Panc1 (cell line): ENCODE results near the gene ZFX. TPM values are rescaled to one million over a fixed set of nuclear protein-coding genes. Genes with fewer than 3 reads are reported as not detected.

Experiments
- ATAC-seq: fragments of 200-7000 bp; cut with Tn5 transposase; 2 replicates; pipeline ENCODE4 v1.9.1; 2020; ENCODE audit warnings: mild to moderate bottlenecking, moderate library complexity
- BruUV-seq: library from RNA; stranded (reverse); fragments of 400-500 nt; replicated peaks from 2 replicates; lab custom pipeline; 2021; lab: Mats Ljungman, UMichigan
- CTCF ChIA-PET: fragments of 300-600 bp; sonication (Branson Sonifier 250); formaldehyde crosslinking; loops from one replicate; lab custom pipeline; 2022; ENCODE audit warnings: antibody characterized with exemption; lab: Charles Lee
- POLR2A ChIA-PET: fragments of 300-600 bp; sonication (Branson Sonifier 250); formaldehyde crosslinking; loops from one replicate; lab custom pipeline; 2022; ENCODE audit warnings: antibody characterized with exemption; lab: Charles Lee
- DNase-seq: peaks from one replicate; pipeline ENCODE4 v3.0.0-alpha.2; 2010; ENCODE audit warnings: low read depth, low spot score
- H3K27ac ChIP-seq: 2 replicates; pipeline ENCODE4 v1.5.1; 2011; ENCODE audit warnings: mild to moderate bottlenecking, low read length, inconsistent platforms
- H3K27me3 ChIP-seq: fragments of 200-500 bp; sonication (Bioruptor generic); 2 replicates; pipeline ENCODE4 v1.6.0; 2014; ENCODE audit warnings: low read length, inconsistent platforms; ENCODE audit not compliant: control insufficient read depth, insufficient read depth
- H3K36me3 ChIP-seq: fragments of 200-500 bp; sonication (Bioruptor generic); 2 replicates; pipeline ENCODE4 v1.5.1; 2014; ENCODE audit warnings: inconsistent platforms, mild to moderate bottlenecking, low read length, moderate library complexity; ENCODE audit not compliant: control insufficient read depth, insufficient read depth
- H3K4me1 ChIP-seq: 2 replicates; pipeline ENCODE4 v1.5.1; 2011; ENCODE audit warnings: inconsistent platforms, mild to moderate bottlenecking, low read length, moderate library complexity; ENCODE audit not compliant: control insufficient read depth, insufficient read depth
- H3K4me3 ChIP-seq, 2 experiments: 2 replicates each; pipeline ENCODE4 v1.5.1; 2011 to 2012; ENCODE audit warnings: low read depth in 2 of 2, low read length in 2 of 2, mild to moderate bottlenecking in 2 of 2, inconsistent platforms in 1 of 2, moderate library complexity in 1 of 2
- H3K9me3 ChIP-seq: fragments of 200-500 bp; sonication (Bioruptor generic); 2 replicates; pipeline ENCODE4 v1.5.1; 2014; ENCODE audit warnings: low read depth, mild to moderate bottlenecking, inconsistent platforms, low read length, moderate library complexity; ENCODE audit not compliant: control insufficient read depth, insufficient read depth
- CTCF ChIP-seq: fragments of 450-650 bp; IDR thresholded peaks from 2 replicates; pipeline ENCODE4 v1.5.1; 2017; ENCODE audit warnings: mild to moderate bottlenecking
- POLR2AphosphoS5 ChIP-seq: IDR thresholded peaks from 2 replicates; pipeline ENCODE4 v1.6.1; 2012; ENCODE audit warnings: mild to moderate bottlenecking, low read depth, low read length, moderate library complexity
- SIN3A ChIP-seq: IDR thresholded peaks from 2 replicates; pipeline ENCODE4 v1.6.1; 2012; ENCODE audit warnings: low read depth, mild to moderate bottlenecking, low read length, moderate library complexity, borderline replicate concordance; ENCODE audit not compliant: insufficient read depth
- TCF7L2 ChIP-seq: IDR thresholded peaks from 2 replicates; pipeline ENCODE4 v1.6.1; 2011; ENCODE audit warnings: mild to moderate bottlenecking, low read depth, low read length, inconsistent platforms
- in situ Hi-C: cut with HindIII; loops from 2 replicates; pipeline ENCODE4 v1.10.0; 2016; ENCODE audit warnings: low sequenced_read_pairs, low pct_unique_long_range_greater_than_20kb
- intact Hi-C: fragments of 100-400 bp; cut with micrococcal nuclease; formaldehyde crosslinking; loops from one replicate; pipeline ENCODE4 v1.10.0; 2022; ENCODE audit not compliant: unreplicated experiment
- total RNA-seq: library from RNA; stranded (reverse); gene quantifications from one replicate; pipeline ENCODE4 v1.2.1, GENCODE V29; 2021; ENCODE audit not compliant: unreplicated experiment
- TF ChIP-seq, protein P1 (sequence below), 2 experiments: IDR thresholded peaks; 2 replicates each; pipeline ENCODE4 v1.6.1; 2011 to 2012; ENCODE audit warnings: low read depth in 2 of 2, control low read depth in 1 of 2, low read length in 1 of 2, mild to moderate bottlenecking in 1 of 2, moderate library complexity in 1 of 2; ENCODE audit not compliant: insufficient read depth in 1 of 2

ZFX gene
- total RNA-seq, 1 experiment from 2014 or later: 38.7 TPM

- CTCF ChIA-PET: no interaction called here
- no peak for DNase-seq
- BruUV-seq: no TSS peak
- H3K27ac ChIP-seq: no peak overlapping the region
- H3K36me3 ChIP-seq: peaks cover 9% of the 10 kb centered on the region
- H3K4me3 ChIP-seq: no peak overlapping the region
- POLR2A ChIA-PET: no interaction called here
- intact Hi-C loops (no loop called here), in situ Hi-C loops (no loop called here)
- no peak for ATAC-seq
- no peaks in the 10 kb centered on the region for H3K9me3 ChIP-seq
- TF ChIP-seq CTCF (no peak), SIN3A (no peak), TCF7L2 (no peak), POLR2AphosphoS5 (no peak)
- TF ChIP-seq, protein P1, sequence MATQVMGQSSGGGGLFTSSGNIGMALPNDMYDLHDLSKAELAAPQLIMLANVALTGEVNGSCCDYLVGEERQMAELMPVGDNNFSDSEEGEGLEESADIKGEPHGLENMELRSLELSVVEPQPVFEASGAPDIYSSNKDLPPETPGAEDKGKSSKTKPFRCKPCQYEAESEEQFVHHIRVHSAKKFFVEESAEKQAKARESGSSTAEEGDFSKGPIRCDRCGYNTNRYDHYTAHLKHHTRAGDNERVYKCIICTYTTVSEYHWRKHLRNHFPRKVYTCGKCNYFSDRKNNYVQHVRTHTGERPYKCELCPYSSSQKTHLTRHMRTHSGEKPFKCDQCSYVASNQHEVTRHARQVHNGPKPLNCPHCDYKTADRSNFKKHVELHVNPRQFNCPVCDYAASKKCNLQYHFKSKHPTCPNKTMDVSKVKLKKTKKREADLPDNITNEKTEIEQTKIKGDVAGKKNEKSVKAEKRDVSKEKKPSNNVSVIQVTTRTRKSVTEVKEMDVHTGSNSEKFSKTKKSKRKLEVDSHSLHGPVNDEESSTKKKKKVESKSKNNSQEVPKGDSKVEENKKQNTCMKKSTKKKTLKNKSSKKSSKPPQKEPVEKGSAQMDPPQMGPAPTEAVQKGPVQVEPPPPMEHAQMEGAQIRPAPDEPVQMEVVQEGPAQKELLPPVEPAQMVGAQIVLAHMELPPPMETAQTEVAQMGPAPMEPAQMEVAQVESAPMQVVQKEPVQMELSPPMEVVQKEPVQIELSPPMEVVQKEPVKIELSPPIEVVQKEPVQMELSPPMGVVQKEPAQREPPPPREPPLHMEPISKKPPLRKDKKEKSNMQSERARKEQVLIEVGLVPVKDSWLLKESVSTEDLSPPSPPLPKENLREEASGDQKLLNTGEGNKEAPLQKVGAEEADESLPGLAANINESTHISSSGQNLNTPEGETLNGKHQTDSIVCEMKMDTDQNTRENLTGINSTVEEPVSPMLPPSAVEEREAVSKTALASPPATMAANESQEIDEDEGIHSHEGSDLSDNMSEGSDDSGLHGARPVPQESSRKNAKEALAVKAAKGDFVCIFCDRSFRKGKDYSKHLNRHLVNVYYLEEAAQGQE (IDR thresholded peaks at IDR 0.05; ENCODE audit: insufficient read depth in 1 of 2, low read depth in 2 of 2, low read length in 1 of 2): no peak
- no peaks in the 10 kb centered on the region for H3K4me1 ChIP-seq
- H3K27me3 ChIP-seq: no peaks in the 10 kb centered on the region
These were observed 65.0 kb downstream of the ZFX start for GRCh38 chrX:24214568-24214967.

DNA sequence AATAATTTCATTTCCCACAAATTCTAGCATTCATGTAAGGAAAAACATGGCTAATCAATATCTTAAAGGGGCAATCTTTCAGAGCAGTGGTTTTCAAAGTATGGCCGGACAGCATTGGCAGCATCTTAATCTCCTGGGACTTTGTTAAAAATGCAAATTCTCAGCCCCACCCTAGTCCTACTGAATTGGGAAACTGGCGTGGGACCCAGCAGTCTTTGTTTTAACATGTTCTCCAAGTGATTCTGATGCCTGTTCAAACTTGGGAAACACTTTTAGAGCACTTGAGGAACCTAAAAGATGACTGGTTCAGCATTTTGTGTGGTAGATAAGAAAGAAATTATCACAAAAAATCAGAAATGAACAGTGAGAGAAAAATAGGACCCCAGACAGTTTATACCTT lies 65.7 kb downstream of the ZFX start:
- H3K4me3 ChIP-seq: no peak overlapping the region
- ATAC-seq: no peak
- BruUV-seq: no TSS peak
- H3K9me3 ChIP-seq: no peaks in the 10 kb centered on the region
- H3K36me3 ChIP-seq: peaks cover 6% of the 10 kb centered on the region
- H3K27ac ChIP-seq: no peak overlapping the region
- no peak for DNase-seq
- intact Hi-C loops (no loop called here), in situ Hi-C loops (no loop called here)
- CTCF ChIA-PET: no interaction called here
- no peaks in the 10 kb centered on the region for H3K4me1 ChIP-seq
- POLR2A ChIA-PET: no interaction called here
- no peaks in the 10 kb centered on the region for H3K27me3 ChIP-seq
- no peak for TF ChIP-seq SIN3A
- TF ChIP-seq TCF7L2: no peak
- no peak for TF ChIP-seq POLR2AphosphoS5

DNA sequence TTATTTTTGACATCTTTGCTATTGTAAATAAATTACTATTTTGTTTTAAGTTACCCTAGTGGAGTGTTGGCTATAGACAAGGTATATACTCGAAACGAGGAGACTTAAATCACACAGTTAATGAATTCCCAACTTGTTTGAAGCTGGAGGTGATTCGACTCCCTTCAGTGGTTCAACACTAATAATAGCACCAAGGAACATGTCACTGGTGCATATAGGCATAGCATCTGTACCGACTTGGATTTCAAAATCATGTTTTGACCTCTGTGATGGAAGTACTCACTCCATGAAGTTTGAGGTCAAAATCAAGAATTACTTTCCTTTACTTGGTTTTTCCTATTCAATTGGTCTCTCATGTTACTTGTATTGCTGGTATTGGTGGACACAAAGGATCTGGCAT lies 66.5 kb downstream of the ZFX start:
- H3K27ac ChIP-seq: no peak overlapping the region
- no TSS peak for BruUV-seq
- H3K9me3 ChIP-seq: no peaks in the 10 kb centered on the region
- ChIA-PET POLR2A (no interaction called here), CTCF (no interaction called here)
- peaks cover 6% of the 10 kb centered on the region for H3K36me3 ChIP-seq
- intact Hi-C loops: no loop called here
- H3K27me3 ChIP-seq: no peaks in the 10 kb centered on the region
- TF ChIP-seq TCF7L2 (no peak), SIN3A (no peak)
- in situ Hi-C loops: no loop called here
- DNase-seq (no peak), ATAC-seq (no peak)
- H3K4me1 ChIP-seq: no peaks in the 10 kb centered on the region
- H3K4me3 ChIP-seq: no peak overlapping the region
